Left renal cortex interstitium (tissue), 4 donors: ENCODE measurements around the gene AKR1D1. TPM values are rescaled to one million over a fixed set of nuclear protein-coding genes. Genes with fewer than 3 reads are reported as not detected.
"Not testable (repeated sequence)": the region's sequence is repeated elsewhere in the genome, so short reads cannot be mapped to it uniquely, and the experiment has no call there.

Experiments used
- DNase-seq, 4 donors: peaks; one replicate each; pipeline ENCODE4 v3.0.0-alpha.2; 2013; ENCODE audit warnings: low read depth in 4 of 4, low spot score in 2 of 4, missing footprints in 1 of 4
- polyA plus RNA-seq, 4 donors: library from polyadenylated mRNA; unstranded; fragments of 120-200 nt; gene quantifications; one replicate each; pipeline ENCODE4 v1.2.1, GENCODE V29; 2013; ENCODE audit not compliant: insufficient read length in 4 of 4

The AKR1D1 gene
- polyA plus RNA-seq, 4 donors, result 0.10 to 0.32 (median 0.20) TPM

GRCh38 chr7:138072726-138073125 lies 3.5 kb upstream of the AKR1D1 start:
- DNase-seq, result no peak

- DNase-seq, result no peak
Measured at GRCh38 chr7:138074121-138074520, 2.1 kb upstream of the AKR1D1 start.

- DNase-seq, result no peak
Measured at GRCh38 chr7:138074540-138074939, 1.7 kb upstream of the AKR1D1 start.

GRCh38 chr7:138075350-138075749 lies 909 bp upstream of the AKR1D1 start:
- DNase-seq, result no peak

GRCh38 chr7:138075786-138076185 lies 473 bp upstream of the AKR1D1 start:
- DNase-seq, result not testable (repeated sequence)

- DNase-seq, result no peak
Measured at GRCh38 chr7:138077809-138078208, 1.6 kb downstream of the AKR1D1 start.

- no peak for DNase-seq
Measured at GRCh38 chr7:138079137-138079536, 2.9 kb downstream of the AKR1D1 start.

- no peak for DNase-seq
Measured at GRCh38 chr7:138081868-138082267, 5.6 kb downstream of the AKR1D1 start.

- no peak for DNase-seq
Measured at GRCh38 chr7:138083859-138084258, 7.6 kb downstream of the AKR1D1 start.

- no peak for DNase-seq
Measured at GRCh38 chr7:138086563-138087270, 10.5 kb downstream of the AKR1D1 start.

GRCh38 chr7:138089080-138089901 lies 13.0 kb downstream of the AKR1D1 start:
- no peak for DNase-seq

- no peak for DNase-seq
Measured at GRCh38 chr7:138091032-138091431, 14.8 kb downstream of the AKR1D1 start.

- not testable (repeated sequence) for DNase-seq
Measured at GRCh38 chr7:138091840-138092239, 15.6 kb downstream of the AKR1D1 start.

- DNase-seq, result no peak
Measured at GRCh38 chr7:138092486-138093028, 16.3 kb downstream of the AKR1D1 start.

- no peak for DNase-seq
Measured at GRCh38 chr7:138095972-138096935, 20.0 kb downstream of the AKR1D1 start.

- peak in 1 of 4 donors; percentile 6 for DNase-seq
Measured at GRCh38 chr7:138097064-138097741, 20.9 kb downstream of the AKR1D1 start.

- no peak for DNase-seq
Measured at GRCh38 chr7:138099813-138100212, 23.6 kb downstream of the AKR1D1 start.

- DNase-seq, result no peak
Measured at GRCh38 chr7:138105221-138105620, 29.0 kb downstream of the AKR1D1 start.

- no peak for DNase-seq
Measured at GRCh38 chr7:138115047-138115446, 38.8 kb downstream of the AKR1D1 start.

- no peak for DNase-seq
Measured at GRCh38 chr7:138116141-138116540, 39.9 kb downstream of the AKR1D1 start.
